ENCODE results near the gene RASSF10. TPM values are rescaled to one million over a fixed set of nuclear protein-coding genes. Genes with fewer than 3 reads are reported as not detected.

RASSF10 gene
- polyA plus RNA-seq, 3 donors: not detected

GRCh38 chr11:12966002-12966401 is 43.1 kb upstream of the RASSF10 start:
- intact Hi-C loops (cut with micrococcal nuclease): loop anchor here in 1 of 2 donors (5.0 kb wide), 1 partner anchor 376 kb away; no protein-coding TSS in a partner anchor
- H2AFZ ChIP-seq (ENCODE audit: insufficient read depth, low read depth, low read length, poor library complexity, severe bottlenecking): no peak overlapping the region
- H3K4me1 Mint-ChIP-seq: no peaks in the 10 kb centered on the region
- no peaks in the 10 kb centered on the region for H3K9me3 ChIP-seq (replicated peaks in 1 of 2; ENCODE audit: control insufficient read depth in 1 of 2, insufficient read depth in 1 of 2, low read length in 2 of 2)
- no peaks in the 10 kb centered on the region for H3K79me2 ChIP-seq (ENCODE audit: insufficient read depth, low read length)
- DNase-seq: no peak
- no peak overlapping the region for H3K27ac Mint-ChIP-seq
- H4K20me1 ChIP-seq (ENCODE audit: insufficient read depth, low read length): no peaks in the 10 kb centered on the region
- no peaks in the 10 kb centered on the region for H3K36me3 Mint-ChIP-seq
- H3K4me1 ChIP-seq (ENCODE audit: control insufficient read depth in 1 of 2, insufficient read depth in 2 of 2, low read length in 2 of 2): no peaks in the 10 kb centered on the region
- H3K9me3 Mint-ChIP-seq: no peaks in the 10 kb centered on the region
- 94% methylated on average over 5 of the region's 5 CpGs for WGBS (ENCODE audit: insufficient coverage)
- no peaks in the 10 kb centered on the region for H3K27me3 ChIP-seq (ENCODE audit: control insufficient read depth in 2 of 2, insufficient read depth in 2 of 2, low read length in 2 of 2)
- no peak overlapping the region for H3K9ac ChIP-seq (ENCODE audit: insufficient read depth, low read length, poor library complexity, severe bottlenecking)
- H3K4me3 Mint-ChIP-seq: no peak overlapping the region
- TF ChIP-seq CTCF (IDR thresholded peaks at IDR 0.05): no peak
- no peak overlapping the region for H3K27ac ChIP-seq (ENCODE audit: low read depth in 1 of 2, low read length in 2 of 2)
- H3K4me2 ChIP-seq (replicated peaks; ENCODE audit: extremely low read depth, low read length, poor library complexity, severe bottlenecking): no peak overlapping the region
- no peak overlapping the region for H3K4me3 ChIP-seq (replicated peaks in 1 of 3; ENCODE audit: low read depth in 2 of 3, low read length in 3 of 3)
- no peaks in the 10 kb centered on the region for H3K36me3 ChIP-seq (replicated peaks in 1 of 2; ENCODE audit: control insufficient read depth in 1 of 2, insufficient read depth in 2 of 2, low read length in 2 of 2)
- peaks cover 5 to 10% (median 6%) of the 10 kb centered on the region in 3 donors for H3K27me3 Mint-ChIP-seq (ENCODE audit: low read depth in 3 of 3)

- 50% methylated on average over 1 of the region's 1 CpG for WGBS (ENCODE audit: insufficient coverage)
- no peak for TF ChIP-seq CTCF (IDR thresholded peaks at IDR 0.05)
Measured at GRCh38 chr11:12968101-12968500, 41.0 kb upstream of the RASSF10 start.

More at GRCh38 chr11:12968101-12968500, 41.0 kb upstream of the RASSF10 start:
- H3K27me3 ChIP-seq (ENCODE audit: control insufficient read depth in 2 of 2, insufficient read depth in 2 of 2, low read length in 2 of 2): no peaks in the 10 kb centered on the region
- intact Hi-C loops (cut with micrococcal nuclease): loop anchor here in 1 of 2 donors (5.0 kb wide), 1 partner anchor 374 kb away; no protein-coding TSS in a partner anchor
- H2AFZ ChIP-seq (ENCODE audit: insufficient read depth, low read depth, low read length, poor library complexity, severe bottlenecking): no peak overlapping the region
- H3K36me3 ChIP-seq (replicated peaks in 1 of 2; ENCODE audit: control insufficient read depth in 1 of 2, insufficient read depth in 2 of 2, low read length in 2 of 2): no peaks in the 10 kb centered on the region
- H3K79me2 ChIP-seq (ENCODE audit: insufficient read depth, low read length): no peaks in the 10 kb centered on the region
- H3K4me3 ChIP-seq (replicated peaks in 1 of 3; ENCODE audit: low read depth in 2 of 3, low read length in 3 of 3): no peak overlapping the region
- no peak overlapping the region for H3K4me3 Mint-ChIP-seq
- no peak overlapping the region for H3K27ac ChIP-seq (ENCODE audit: low read depth in 1 of 2, low read length in 2 of 2)
- H3K9me3 ChIP-seq (replicated peaks in 1 of 2; ENCODE audit: control insufficient read depth in 1 of 2, insufficient read depth in 1 of 2, low read length in 2 of 2): no peaks in the 10 kb centered on the region
- no peaks in the 10 kb centered on the region for H3K4me1 ChIP-seq (ENCODE audit: control insufficient read depth in 1 of 2, insufficient read depth in 2 of 2, low read length in 2 of 2)
- no peak overlapping the region for H3K9ac ChIP-seq (ENCODE audit: insufficient read depth, low read length, poor library complexity, severe bottlenecking)
- H3K36me3 Mint-ChIP-seq: no peaks in the 10 kb centered on the region
- H3K9me3 Mint-ChIP-seq: no peaks in the 10 kb centered on the region
- H3K27ac Mint-ChIP-seq: no peak overlapping the region
- no peaks in the 10 kb centered on the region for H4K20me1 ChIP-seq (ENCODE audit: insufficient read depth, low read length)
- H3K27me3 Mint-ChIP-seq (ENCODE audit: low read depth in 3 of 3): peaks cover 4 to 10% (median 5%) of the 10 kb centered on the region in 3 donors
- H3K4me1 Mint-ChIP-seq: no peaks in the 10 kb centered on the region
- DNase-seq: no peak
- H3K4me2 ChIP-seq (replicated peaks; ENCODE audit: extremely low read depth, low read length, poor library complexity, severe bottlenecking): no peak overlapping the region
